K562 (cell line): ENCODE measurements around the gene LHX5. TPM values are rescaled to one million over a fixed set of nuclear protein-coding genes. Genes with fewer than 3 reads are reported as not detected.

ENCODE experiments used
- CAMTA2 ChIP-seq: fragments of 250-450 bp; sonication (Bioruptor Pico); conservative IDR thresholded peaks from 2 replicates; pipeline ENCODE4 v1.5.1; 2022
- CEBPB ChIP-seq: fragments of 450-650 bp; IDR thresholded peaks from 2 replicates; pipeline ENCODE4 v1.6.1; 2016; ENCODE audit warnings: missing genetic modification characterization, missing compliant biosample characterization
- CREB1 ChIP-seq, 2 experiments: sonication (generic) in 1 of 2; formaldehyde crosslinking in 1 of 2; IDR thresholded peaks; 2 replicates each; pipeline versions ENCODE4 v1.6.1 to v1.8.0; 2012 to 2022; ENCODE audit warnings: inconsistent platforms in 1 of 2, mild to moderate bottlenecking in 1 of 2, missing genetic modification reagents in 1 of 2, moderate library complexity in 1 of 2
- DMBX1 ChIP-seq: fragments of 250-450 bp; sonication (Bioruptor Pico); IDR thresholded peaks from 2 replicates; pipeline ENCODE4 v1.8.0; 2022; ENCODE audit warnings: inconsistent platforms, mild to moderate bottlenecking, moderate library complexity, borderline replicate concordance
- ILK ChIP-seq: fragments of 450-650 bp; IDR thresholded peaks from 2 replicates; pipeline ENCODE4 v1.6.1; 2016; ENCODE audit warnings: missing genetic modification characterization, low read depth, mild to moderate bottlenecking, missing compliant biosample characterization, moderate library complexity, borderline replicate concordance
- PRMT5 ChIP-seq: sonication (generic); formaldehyde crosslinking; IDR thresholded peaks from 2 replicates; pipeline ENCODE4 v1.5.0; 2020; ENCODE audit warnings: missing genetic modification reagents
- RBM34 ChIP-seq: fragments of 200-400 bp; formaldehyde crosslinking; IDR thresholded peaks from 2 replicates; pipeline ENCODE4 v1.6.1; 2018; ENCODE audit warnings: low read length, borderline replicate concordance; ENCODE audit not compliant: insufficient read depth
- RNF2 ChIP-seq: sonication (generic); IDR thresholded peaks from 2 replicates; pipeline ENCODE4 v1.6.1; 2016
- SIN3A ChIP-seq, 2 experiments: fragments of 150-350 bp in 1 of 2; IDR thresholded peaks; 2 replicates each; pipeline ENCODE4 v1.6.1; 2011 to 2016; ENCODE audit warnings: borderline replicate concordance in 2 of 2, low read depth in 2 of 2, low read length in 2 of 2, mild to moderate bottlenecking in 2 of 2, moderate library complexity in 2 of 2; ENCODE audit not compliant: control insufficient read depth in 1 of 2
- ZNF133 ChIP-seq: fragments of 250-450 bp; sonication (Bioruptor Pico); IDR thresholded peaks from 2 replicates; pipeline ENCODE4 v1.4.0; 2020; ENCODE audit warnings: mild to moderate bottlenecking
- ZNF224 ChIP-seq: sonication (generic); formaldehyde crosslinking; IDR thresholded peaks from 2 replicates; pipeline ENCODE4 v1.8.0; 2022; ENCODE audit warnings: mild to moderate bottlenecking, missing genetic modification reagents
- ZNF263 ChIP-seq: sonication (generic); formaldehyde crosslinking; IDR thresholded peaks from 2 replicates; pipeline ENCODE4 v1.8.0; 2022; ENCODE audit warnings: mild to moderate bottlenecking, missing genetic modification reagents, borderline replicate concordance
- ZNF408 ChIP-seq: fragments of 250-450 bp; sonication (Bioruptor Pico); IDR thresholded peaks from 2 replicates; pipeline ENCODE4 v1.4.0; 2020; ENCODE audit warnings: low read depth, mild to moderate bottlenecking, moderate library complexity
- ZNF717 ChIP-seq: fragments of 250-450 bp; sonication (Bioruptor Pico); IDR thresholded peaks from 2 replicates; pipeline ENCODE4 v1.5.0; 2021
- polyA plus RNA-seq, 8 experiments: library from polyadenylated mRNA; depleted of rRNA in 4 of 8; stranded (reverse) in 5 of 8; unstranded in 3 of 8; fragments of >200 nt; fragmentation: Nextera tagmentation in 2 of 8; fragmentation: Illumina TruSeq in 1 of 8; extraction: Ambion mirVana in 2 of 8; extraction: Trizol in 1 of 8; gene quantifications; 2 replicates each; pipeline versions ENCODE4 v1.2.1 to v1.2.3, GENCODE V29; 2011 to 2014; ENCODE audit warnings: inconsistent platforms in 1 of 8, missing spikeins in 1 of 8
- total RNA-seq, 7 experiments: library from RNA; depleted of rRNA in 6 of 7; stranded (reverse); fragments of >200 nt in 6 of 7; fragmentation: Illumina TruSeq in 2 of 7; extraction: Trizol in 2 of 7; gene quantifications; 2 replicates each; pipeline versions ENCODE4 v1.2.1 to v1.2.3, GENCODE V29; 2011 to 2021; ENCODE audit warnings: low replicate concordance in 1 of 7
- TF ChIP-seq, protein P1 (sequence below), 2 experiments: fragments of 450-650 bp; IDR thresholded peaks; 2 replicates each; pipeline ENCODE4 v1.6.1; 2018; ENCODE audit warnings: mild to moderate bottlenecking in 2 of 2, low read depth in 1 of 2; ENCODE audit not compliant: partially characterized antibody in 2 of 2
- TF ChIP-seq, protein P2 (sequence below): sonication (generic); formaldehyde crosslinking; IDR thresholded peaks from 2 replicates; pipeline ENCODE4 v1.5.0; 2020; ENCODE audit warnings: missing genetic modification reagents
- TF ChIP-seq, protein P3 (sequence below): sonication (generic); formaldehyde crosslinking; IDR thresholded peaks from 2 replicates; pipeline ENCODE4 v1.8.1; 2023; ENCODE audit warnings: mild to moderate bottlenecking, missing genetic modification reagents
- TF ChIP-seq, protein P4 (sequence below): sonication (generic); formaldehyde crosslinking; IDR thresholded peaks from 2 replicates; pipeline ENCODE4 v1.8.0; 2022; ENCODE audit warnings: mild to moderate bottlenecking, missing genetic modification reagents

The LHX5 gene
- total and polyA plus RNA-seq, 9 of the 15 experiments (the other 6 are each of a cell fraction or from before 2014, with no cell fraction given): 0.04 to 0.17 (median 0.05) TPM; not detected in 6

DNA sequence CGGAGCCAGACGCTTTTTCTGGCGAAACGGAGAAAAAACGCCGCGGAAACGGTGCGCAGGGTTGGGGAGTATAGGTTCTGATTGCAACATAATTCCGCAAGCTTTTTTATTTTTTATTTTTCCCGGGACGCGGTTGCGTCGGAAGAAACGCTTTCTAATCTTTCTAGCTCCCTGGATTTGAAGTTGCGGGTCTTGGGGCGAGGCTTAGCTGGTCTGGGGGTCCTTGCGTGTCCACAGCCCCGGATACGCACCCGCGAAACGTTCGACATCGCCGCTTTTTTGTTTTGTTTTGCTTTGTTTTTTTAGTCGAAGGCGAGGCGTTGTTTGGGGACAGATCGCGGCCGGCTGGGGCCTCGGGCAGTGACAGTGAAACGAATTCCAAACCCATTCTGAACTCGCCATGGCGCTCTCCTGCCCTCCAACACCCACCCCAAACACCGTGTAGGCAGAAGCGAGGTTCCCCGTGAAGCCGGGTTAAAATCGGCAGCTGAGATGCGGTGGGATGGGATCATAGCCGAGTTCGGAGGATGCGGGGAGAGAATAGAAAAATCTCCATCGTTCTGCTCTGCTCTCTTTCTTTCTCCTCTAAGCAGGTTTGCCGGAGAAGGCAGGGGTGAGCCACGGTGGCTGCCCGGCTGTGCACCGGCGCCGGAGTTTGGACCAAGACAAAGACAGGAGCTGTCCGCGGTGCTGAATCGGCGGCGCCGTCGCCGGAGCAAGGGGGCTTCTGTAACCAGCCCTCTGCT lies 8.1 kb upstream of the LHX5 start (continued):
- no peak for TF ChIP-seq ZNF408 (CRISPR knock-in tag)
- 0 out of 2 replicates have a peak, but pooled peaks have one; percentile 40 for TF ChIP-seq ZNF224 (CRISPR knock-in tag)
- peak; percentile 73; the same call in 1 of the 2 replicates for TF ChIP-seq PRMT5 (CRISPR knock-in tag)
- TF ChIP-seq ZNF717: no peak
- no peak for TF ChIP-seq ILK (tag)
- no peak for TF ChIP-seq CAMTA2 (CRISPR knock-in tag)
- peak in 1 of 2 experiments; percentile 38; a peak in 1 of 4 replicates for TF ChIP-seq SIN3A (IDR thresholded peaks at IDR 0.05; ENCODE audit: borderline replicate concordance in 2 of 2, control insufficient read depth in 1 of 2, low read depth in 2 of 2, low read length in 2 of 2)
- TF ChIP-seq, protein P1, sequence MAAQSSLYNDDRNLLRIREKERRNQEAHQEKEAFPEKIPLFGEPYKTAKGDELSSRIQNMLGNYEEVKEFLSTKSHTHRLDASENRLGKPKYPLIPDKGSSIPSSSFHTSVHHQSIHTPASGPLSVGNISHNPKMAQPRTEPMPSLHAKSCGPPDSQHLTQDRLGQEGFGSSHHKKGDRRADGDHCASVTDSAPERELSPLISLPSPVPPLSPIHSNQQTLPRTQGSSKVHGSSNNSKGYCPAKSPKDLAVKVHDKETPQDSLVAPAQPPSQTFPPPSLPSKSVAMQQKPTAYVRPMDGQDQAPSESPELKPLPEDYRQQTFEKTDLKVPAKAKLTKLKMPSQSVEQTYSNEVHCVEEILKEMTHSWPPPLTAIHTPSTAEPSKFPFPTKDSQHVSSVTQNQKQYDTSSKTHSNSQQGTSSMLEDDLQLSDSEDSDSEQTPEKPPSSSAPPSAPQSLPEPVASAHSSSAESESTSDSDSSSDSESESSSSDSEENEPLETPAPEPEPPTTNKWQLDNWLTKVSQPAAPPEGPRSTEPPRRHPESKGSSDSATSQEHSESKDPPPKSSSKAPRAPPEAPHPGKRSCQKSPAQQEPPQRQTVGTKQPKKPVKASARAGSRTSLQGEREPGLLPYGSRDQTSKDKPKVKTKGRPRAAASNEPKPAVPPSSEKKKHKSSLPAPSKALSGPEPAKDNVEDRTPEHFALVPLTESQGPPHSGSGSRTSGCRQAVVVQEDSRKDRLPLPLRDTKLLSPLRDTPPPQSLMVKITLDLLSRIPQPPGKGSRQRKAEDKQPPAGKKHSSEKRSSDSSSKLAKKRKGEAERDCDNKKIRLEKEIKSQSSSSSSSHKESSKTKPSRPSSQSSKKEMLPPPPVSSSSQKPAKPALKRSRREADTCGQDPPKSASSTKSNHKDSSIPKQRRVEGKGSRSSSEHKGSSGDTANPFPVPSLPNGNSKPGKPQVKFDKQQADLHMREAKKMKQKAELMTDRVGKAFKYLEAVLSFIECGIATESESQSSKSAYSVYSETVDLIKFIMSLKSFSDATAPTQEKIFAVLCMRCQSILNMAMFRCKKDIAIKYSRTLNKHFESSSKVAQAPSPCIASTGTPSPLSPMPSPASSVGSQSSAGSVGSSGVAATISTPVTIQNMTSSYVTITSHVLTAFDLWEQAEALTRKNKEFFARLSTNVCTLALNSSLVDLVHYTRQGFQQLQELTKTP (IDR thresholded peaks at IDR 0.05; ENCODE audit: low read depth in 1 of 2, partially characterized antibody in 2 of 2): peak in 1 of 2 experiments; percentile 83
- TF ChIP-seq, protein P2, sequence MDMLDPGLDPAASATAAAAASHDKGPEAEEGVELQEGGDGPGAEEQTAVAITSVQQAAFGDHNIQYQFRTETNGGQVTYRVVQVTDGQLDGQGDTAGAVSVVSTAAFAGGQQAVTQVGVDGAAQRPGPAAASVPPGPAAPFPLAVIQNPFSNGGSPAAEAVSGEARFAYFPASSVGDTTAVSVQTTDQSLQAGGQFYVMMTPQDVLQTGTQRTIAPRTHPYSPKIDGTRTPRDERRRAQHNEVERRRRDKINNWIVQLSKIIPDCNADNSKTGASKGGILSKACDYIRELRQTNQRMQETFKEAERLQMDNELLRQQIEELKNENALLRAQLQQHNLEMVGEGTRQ (CRISPR knock-in tag): peak; percentile 7; the same call in 1 of the 2 replicates
- no peak for TF ChIP-seq ZNF133 (CRISPR knock-in tag)
- TF ChIP-seq RNF2: no peak
- TF ChIP-seq ZNF263 (CRISPR knock-in tag): peak; percentile 26; the same call in 1 of the 2 replicates
- TF ChIP-seq CEBPB (tag): peak; percentile 37; the same call in 1 of the 2 replicates
- TF ChIP-seq, protein P3, sequence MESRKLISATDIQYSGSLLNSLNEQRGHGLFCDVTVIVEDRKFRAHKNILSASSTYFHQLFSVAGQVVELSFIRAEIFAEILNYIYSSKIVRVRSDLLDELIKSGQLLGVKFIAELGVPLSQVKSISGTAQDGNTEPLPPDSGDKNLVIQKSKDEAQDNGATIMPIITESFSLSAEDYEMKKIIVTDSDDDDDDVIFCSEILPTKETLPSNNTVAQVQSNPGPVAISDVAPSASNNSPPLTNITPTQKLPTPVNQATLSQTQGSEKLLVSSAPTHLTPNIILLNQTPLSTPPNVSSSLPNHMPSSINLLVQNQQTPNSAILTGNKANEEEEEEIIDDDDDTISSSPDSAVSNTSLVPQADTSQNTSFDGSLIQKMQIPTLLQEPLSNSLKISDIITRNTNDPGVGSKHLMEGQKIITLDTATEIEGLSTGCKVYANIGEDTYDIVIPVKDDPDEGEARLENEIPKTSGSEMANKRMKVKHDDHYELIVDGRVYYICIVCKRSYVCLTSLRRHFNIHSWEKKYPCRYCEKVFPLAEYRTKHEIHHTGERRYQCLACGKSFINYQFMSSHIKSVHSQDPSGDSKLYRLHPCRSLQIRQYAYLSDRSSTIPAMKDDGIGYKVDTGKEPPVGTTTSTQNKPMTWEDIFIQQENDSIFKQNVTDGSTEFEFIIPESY (CRISPR knock-in tag): 0 out of 2 replicates have a peak, but pooled peaks have one; percentile 28
- TF ChIP-seq CREB1 (IDR thresholded peaks at IDR 0.05): no peak
- 0 out of 2 replicates have a peak, but pooled peaks have one; percentile 30 for TF ChIP-seq CREB1 (CRISPR knock-in tag; IDR thresholded peaks at IDR 0.05)
- TF ChIP-seq RBM34: no peak
- TF ChIP-seq DMBX1 (CRISPR knock-in tag): peak; percentile 48; the same call in 1 of the 2 replicates
- TF ChIP-seq, protein P4, sequence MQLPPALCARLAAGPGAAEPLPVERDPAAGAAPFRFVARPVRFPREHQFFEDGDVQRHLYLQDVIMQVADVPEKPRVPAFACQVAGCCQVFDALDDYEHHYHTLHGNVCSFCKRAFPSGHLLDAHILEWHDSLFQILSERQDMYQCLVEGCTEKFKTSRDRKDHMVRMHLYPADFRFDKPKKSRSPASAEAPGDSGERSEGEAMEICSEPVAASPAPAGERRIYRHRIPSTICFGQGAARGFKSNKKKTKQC (CRISPR knock-in tag): 0 out of 2 replicates have a peak, but pooled peaks have one; percentile 65
